CD14-positive monocyte (primary cell): ENCODE measurements around the gene ARNT2. TPM values are rescaled to one million over a fixed set of nuclear protein-coding genes. Genes with fewer than 3 reads are reported as not detected.
A peak's percentile ranks its signal among the peaks of the same experiment; 100 is the strongest.

Source experiments
- DNase-seq, 3 donors: peaks; one replicate each; pipeline ENCODE4 v3.0.0-alpha.2; 2011 to 2022
- H2AFZ ChIP-seq: 2 replicates; pipeline ENCODE4 v1.6.0; 2012; ENCODE audit warnings: mild to moderate bottlenecking, low read depth, low read length, inconsistent platforms; ENCODE audit not compliant: insufficient read depth, poor library complexity, severe bottlenecking
- H3K27ac ChIP-seq, 2 donors: 1 replicate in 1 of 2; 2 replicates in 1 of 2; pipeline ENCODE4 v1.5.1; 2012 to 2013; ENCODE audit warnings: low read length in 2 of 2, control low read depth in 1 of 2, inconsistent platforms in 1 of 2, low read depth in 1 of 2, mild to moderate bottlenecking in 1 of 2
- H3K27me3 ChIP-seq, 2 donors: one replicate each; pipeline versions ENCODE4 v1.6.0 to v1.6.1; 2011 to 2013; ENCODE audit warnings: low read length in 2 of 2; ENCODE audit not compliant: control insufficient read depth in 2 of 2, insufficient read depth in 2 of 2
- H3K36me3 ChIP-seq, 2 donors: replicated peaks in 1 of 2; 1 replicate in 1 of 2; 2 replicates in 1 of 2; pipeline versions ENCODE4 v1.5.1 to v1.6.1; 2012 to 2013; ENCODE audit warnings: low read length in 2 of 2, control low read depth in 1 of 2, inconsistent platforms in 1 of 2, mild to moderate bottlenecking in 1 of 2; ENCODE audit not compliant: insufficient read depth in 2 of 2, control insufficient read depth in 1 of 2
- H3K4me1 ChIP-seq, 2 donors: 1 replicate in 1 of 2; 2 replicates in 1 of 2; pipeline versions ENCODE4 v1.5.1 to v1.6.1; 2012 to 2013; ENCODE audit warnings: low read length in 2 of 2, control low read depth in 1 of 2, inconsistent platforms in 1 of 2, mild to moderate bottlenecking in 1 of 2, moderate library complexity in 1 of 2; ENCODE audit not compliant: insufficient read depth in 2 of 2, control insufficient read depth in 1 of 2
- H3K4me2 ChIP-seq: replicated peaks from 2 replicates; pipeline ENCODE3; 2012; ENCODE audit warnings: low read length, moderate library complexity, mild to moderate bottlenecking; ENCODE audit not compliant: poor library complexity, severe bottlenecking; ENCODE audit errors: extremely low read depth
- H3K4me3 ChIP-seq, 3 experiments: fragments of 200-600 bp in 1 of 3; sonication (generic) in 1 of 3; replicated peaks in 1 of 3; 1 replicate in 2 of 3; 2 replicates in 1 of 3; pipeline ENCODE4 v1.5.1; 2011 to 2013; ENCODE audit warnings: low read length in 3 of 3, mild to moderate bottlenecking in 3 of 3, control low read depth in 2 of 3, low read depth in 2 of 3, inconsistent platforms in 1 of 3, moderate library complexity in 1 of 3
- H3K79me2 ChIP-seq: 2 replicates; pipeline ENCODE4 v1.6.0; 2012; ENCODE audit warnings: mild to moderate bottlenecking, control low read depth, inconsistent platforms, low read length, moderate library complexity; ENCODE audit not compliant: insufficient read depth
- H3K9ac ChIP-seq: 2 replicates; pipeline ENCODE4 v1.6.0; 2017; ENCODE audit warnings: low read length, mild to moderate bottlenecking; ENCODE audit not compliant: insufficient read depth, poor library complexity, severe bottlenecking
- H3K9me3 ChIP-seq, 2 donors: replicated peaks in 1 of 2; 1 replicate in 1 of 2; 2 replicates in 1 of 2; pipeline versions ENCODE4 v1.5.1 to v1.6.1; 2012 to 2013; ENCODE audit warnings: low read length in 2 of 2, control low read depth in 1 of 2; ENCODE audit not compliant: control insufficient read depth in 1 of 2, insufficient read depth in 1 of 2
- H4K20me1 ChIP-seq: 2 replicates; pipeline ENCODE4 v1.6.0; 2012; ENCODE audit warnings: mild to moderate bottlenecking, low read length, control low read depth, moderate library complexity; ENCODE audit not compliant: insufficient read depth
- H3K27ac Mint-ChIP-seq, 7 donors: one replicate each; pipeline ENCODE4 v1.8.0; 2020; ENCODE audit warnings: mild to moderate bottlenecking in 7 of 7, mixed read lengths in 7 of 7, moderate library complexity in 6 of 7, inconsistent platforms in 2 of 7
- H3K27me3 Mint-ChIP-seq, 3 donors: one replicate each; pipeline ENCODE4 v1.8.0; 2021 to 2022; ENCODE audit warnings: low read depth in 3 of 3, mild to moderate bottlenecking in 3 of 3, mixed read lengths in 3 of 3, moderate library complexity in 3 of 3, inconsistent platforms in 1 of 3
- H3K36me3 Mint-ChIP-seq, 2 donors: one replicate each; pipeline ENCODE4 v1.8.0; 2020; ENCODE audit warnings: mixed read lengths in 2 of 2, inconsistent platforms in 1 of 2, mild to moderate bottlenecking in 1 of 2
- H3K4me1 Mint-ChIP-seq: one replicate; pipeline ENCODE4 v1.8.0; 2020; ENCODE audit warnings: mild to moderate bottlenecking, mixed read lengths
- H3K4me3 Mint-ChIP-seq, 2 donors: one replicate each; pipeline ENCODE4 v1.8.0; 2020; ENCODE audit warnings: mild to moderate bottlenecking in 2 of 2, mixed read lengths in 2 of 2, moderate library complexity in 1 of 2
- H3K9me3 Mint-ChIP-seq, 7 donors: one replicate each; pipeline ENCODE4 v1.8.0; 2020 to 2022; ENCODE audit warnings: mixed read lengths in 7 of 7, mild to moderate bottlenecking in 6 of 7, moderate library complexity in 6 of 7, inconsistent platforms in 2 of 7
- WGBS: methylation state at CpG from one replicate; pipeline ENCODE4 v1.1.5; 2013; ENCODE audit warnings: missing lambda C conversion rate; ENCODE audit not compliant: insufficient coverage; 5-methylcytosine and 5-hydroxymethylcytosine counted together
- intact Hi-C, 2 donors: fragments of 100-400 bp; cut with micrococcal nuclease; formaldehyde crosslinking; loops; one replicate each; pipeline versions ENCODE4 v1.15.0 to v1.15.1; 2023
- polyA plus RNA-seq, 3 donors: library from polyadenylated mRNA; depleted of rRNA in 1 of 3; unstranded in 2 of 3; stranded (reverse) in 1 of 3; fragments of 300-500 nt in 2 of 3; fragments of >200 nt in 1 of 3; fragmentation: Illumina TruSeq in 2 of 3; gene quantifications; 1 replicate in 2 of 3; 2 replicates in 1 of 3; pipeline ENCODE4 v1.2.3, GENCODE V29; 2012 to 2021
- TF ChIP-seq, protein P1 (sequence below): fragments of 200-600 bp; IDR thresholded peaks from one replicate; pipeline ENCODE4 v1.8.0; 2022; ENCODE audit warnings: antibody characterized with exemption, mild to moderate bottlenecking

ARNT2 gene
- polyA plus RNA-seq, 3 donors, result not detected

DNA sequence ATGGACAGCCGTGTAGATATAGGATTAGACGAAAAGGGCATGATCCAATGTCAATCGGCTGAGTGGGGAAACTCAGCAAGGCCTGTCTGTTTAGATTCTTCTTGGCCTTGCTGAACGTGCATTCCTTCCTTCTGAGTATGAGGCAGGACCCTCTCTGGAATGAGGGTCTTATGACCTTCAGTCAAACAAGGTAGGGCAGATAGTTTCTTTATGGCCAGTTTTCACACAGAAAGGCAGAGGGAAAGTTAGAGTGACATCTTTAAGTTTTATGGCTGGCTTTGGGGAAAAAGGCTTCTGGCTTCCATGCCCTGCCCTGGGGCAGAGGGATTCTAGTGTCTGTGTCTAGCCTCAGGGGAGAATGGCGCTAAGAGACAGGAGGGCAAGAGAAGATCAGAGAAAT is 29.7 kb downstream of the ARNT2 start:
- TF ChIP-seq, protein P1, sequence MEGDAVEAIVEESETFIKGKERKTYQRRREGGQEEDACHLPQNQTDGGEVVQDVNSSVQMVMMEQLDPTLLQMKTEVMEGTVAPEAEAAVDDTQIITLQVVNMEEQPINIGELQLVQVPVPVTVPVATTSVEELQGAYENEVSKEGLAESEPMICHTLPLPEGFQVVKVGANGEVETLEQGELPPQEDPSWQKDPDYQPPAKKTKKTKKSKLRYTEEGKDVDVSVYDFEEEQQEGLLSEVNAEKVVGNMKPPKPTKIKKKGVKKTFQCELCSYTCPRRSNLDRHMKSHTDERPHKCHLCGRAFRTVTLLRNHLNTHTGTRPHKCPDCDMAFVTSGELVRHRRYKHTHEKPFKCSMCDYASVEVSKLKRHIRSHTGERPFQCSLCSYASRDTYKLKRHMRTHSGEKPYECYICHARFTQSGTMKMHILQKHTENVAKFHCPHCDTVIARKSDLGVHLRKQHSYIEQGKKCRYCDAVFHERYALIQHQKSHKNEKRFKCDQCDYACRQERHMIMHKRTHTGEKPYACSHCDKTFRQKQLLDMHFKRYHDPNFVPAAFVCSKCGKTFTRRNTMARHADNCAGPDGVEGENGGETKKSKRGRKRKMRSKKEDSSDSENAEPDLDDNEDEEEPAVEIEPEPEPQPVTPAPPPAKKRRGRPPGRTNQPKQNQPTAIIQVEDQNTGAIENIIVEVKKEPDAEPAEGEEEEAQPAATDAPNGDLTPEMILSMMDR, result no peak
- no peak overlapping the region for H3K4me2 ChIP-seq
- H3K36me3 Mint-ChIP-seq, result no peaks in the 10 kb centered on the region
- H3K27ac Mint-ChIP-seq, result peak overlapping the region in 1 of 7 donors; percentile 33
- H3K79me2 ChIP-seq, result no peaks in the 10 kb centered on the region
- no peak overlapping the region for H3K4me3 ChIP-seq
- no peaks in the 10 kb centered on the region for H3K9me3 Mint-ChIP-seq
- H3K9me3 ChIP-seq, result no peaks in the 10 kb centered on the region
- H3K4me3 Mint-ChIP-seq, result no peak overlapping the region
- H3K4me1 ChIP-seq, result peaks cover 22% of the 10 kb centered on the region in 2 donors
- 100% methylated on average over 5 of the region's 5 CpGs for WGBS
- peaks cover 29% of the 10 kb centered on the region for H3K4me1 Mint-ChIP-seq
- no peak overlapping the region for H3K9ac ChIP-seq
- H3K27ac ChIP-seq, result no peak overlapping the region
- no peaks in the 10 kb centered on the region for H4K20me1 ChIP-seq
- H2AFZ ChIP-seq, result no peak overlapping the region
- DNase-seq, result no peak
- intact Hi-C loops, result no loop called here
- no peaks in the 10 kb centered on the region for H3K36me3 ChIP-seq
- H3K27me3 Mint-ChIP-seq, result peaks cover 0 to 14% (median 3%) of the 10 kb centered on the region in 3 donors
- no peaks in the 10 kb centered on the region for H3K27me3 ChIP-seq

DNA sequence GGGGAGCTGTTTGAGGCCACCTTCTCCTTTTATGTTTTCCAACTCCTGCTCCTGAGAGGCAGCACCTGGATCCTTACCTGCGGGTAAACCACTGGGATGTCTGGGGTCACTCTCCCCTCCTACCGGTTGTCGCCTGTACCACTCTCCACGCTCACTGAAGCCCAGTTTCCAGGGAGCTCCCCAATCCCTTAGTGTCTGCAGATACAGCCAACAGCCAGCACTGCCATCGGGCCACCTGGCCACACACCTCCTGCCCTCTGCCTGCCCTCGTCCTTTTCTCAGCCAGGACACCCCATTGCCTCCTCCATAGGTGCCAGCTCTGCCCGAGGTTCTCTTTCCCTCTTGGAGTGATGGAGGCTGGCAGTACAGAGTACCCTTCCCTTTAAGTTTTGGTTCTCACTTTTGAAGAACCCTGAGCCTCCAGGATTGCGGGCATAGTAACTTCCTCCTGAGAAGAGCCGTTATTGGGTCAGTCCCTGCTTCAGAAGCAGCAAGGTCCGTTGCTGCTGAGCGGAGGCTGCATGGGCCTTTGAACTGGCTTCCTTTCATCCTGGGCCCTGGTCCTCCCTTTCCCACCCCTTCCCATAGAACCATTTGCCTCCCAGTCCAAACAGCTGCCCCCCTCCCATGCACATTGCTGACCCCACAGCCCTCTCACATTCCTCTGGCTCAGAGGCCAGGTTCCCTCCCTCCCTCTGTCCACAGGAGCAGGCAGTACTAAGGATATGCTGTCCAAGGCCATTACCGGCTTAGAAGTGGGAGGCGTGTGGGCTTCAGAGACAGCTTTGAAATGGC is 30.9 kb downstream of the ARNT2 start:
- no peak overlapping the region for H3K27ac ChIP-seq
- no peak overlapping the region for H2AFZ ChIP-seq
- no peak overlapping the region for H3K4me2 ChIP-seq
- H3K4me3 ChIP-seq, result no peak overlapping the region
- H3K79me2 ChIP-seq, result no peaks in the 10 kb centered on the region
- 53% methylated on average over 9 of the region's 13 CpGs for WGBS
- TF ChIP-seq, protein P1, result no peak
- Mint-ChIP-seq H3K36me3 (no peaks in the 10 kb centered on the region), H3K9me3 (no peaks in the 10 kb centered on the region), H3K4me3 (no peak overlapping the region), H3K27ac (no peak overlapping the region), H3K4me1 (peaks cover 29% of the 10 kb centered on the region), H3K27me3 (peaks cover 0 to 10% (median 2%) of the 10 kb centered on the region in 3 donors)
- H3K27me3 ChIP-seq, result no peaks in the 10 kb centered on the region
- H3K36me3 ChIP-seq, result no peaks in the 10 kb centered on the region
- no peaks in the 10 kb centered on the region for H4K20me1 ChIP-seq
- intact Hi-C loops, result no loop called here
- H3K9me3 ChIP-seq, result no peaks in the 10 kb centered on the region
- H3K9ac ChIP-seq, result no peak overlapping the region
- DNase-seq, result peak; percentile 1 to 19 (median 4)
- H3K4me1 ChIP-seq, result peaks cover 22% of the 10 kb centered on the region in 2 donors
